KMS-11 (cell line): ENCODE measurements around the gene SEC61G.

Experiments
- H2AFZ ChIP-seq: fragments of 200-600 bp; sonication (generic); 2 replicates; pipeline ENCODE4 v1.6.1; 2016; ENCODE audit warnings: antibody characterized with exemption, mixed run types, low read depth
- H3K27ac ChIP-seq: fragments of 200-600 bp; sonication (generic); 2 replicates; pipeline ENCODE4 v1.6.1; 2016; ENCODE audit warnings: mild to moderate bottlenecking, mixed run types
- H3K27me3 ChIP-seq: fragments of 200-600 bp; sonication (generic); 2 replicates; pipeline ENCODE4 v1.6.1; 2017; ENCODE audit warnings: mild to moderate bottlenecking, low read depth, mixed run types, moderate library complexity; ENCODE audit not compliant: insufficient read depth
- H3K36me3 ChIP-seq: fragments of 200-600 bp; sonication (generic); 2 replicates; pipeline ENCODE4 v1.6.1; 2017; ENCODE audit warnings: mild to moderate bottlenecking, mixed run types; ENCODE audit not compliant: insufficient read depth
- H3K4me1 ChIP-seq: fragments of 200-600 bp; sonication (generic); 2 replicates; pipeline ENCODE4 v1.6.1; 2016; ENCODE audit warnings: mild to moderate bottlenecking, low read depth, mixed run types; ENCODE audit not compliant: poor library complexity, severe bottlenecking
- H3K4me2 ChIP-seq: fragments of 200-600 bp; sonication (generic); 2 replicates; pipeline ENCODE4 v1.7.0; 2016; ENCODE audit warnings: mild to moderate bottlenecking, mixed run types
- H3K4me3 ChIP-seq: fragments of 200-600 bp; sonication (generic); IDR thresholded peaks from 2 replicates; pipeline ENCODE4 v1.6.1; 2017; ENCODE audit warnings: low read depth, low read length, mixed read lengths; ENCODE audit not compliant: insufficient read depth
- H3K79me2 ChIP-seq: fragments of 200-600 bp; sonication (generic); 2 replicates; pipeline ENCODE4 v1.6.1; 2016; ENCODE audit warnings: low read depth, mixed run types; ENCODE audit not compliant: insufficient read depth
- H3K9ac ChIP-seq: fragments of 200-600 bp; sonication (generic); 2 replicates; pipeline ENCODE4 v1.6.1; 2016; ENCODE audit warnings: mild to moderate bottlenecking, mixed run types
- H4K20me1 ChIP-seq: fragments of 200-600 bp; sonication (generic); 2 replicates; pipeline ENCODE4 v1.6.1; 2016; ENCODE audit warnings: mild to moderate bottlenecking, mixed run types; ENCODE audit not compliant: insufficient read depth
- CTCF ChIP-seq: fragments of 200-600 bp; sonication (generic); conservative IDR thresholded peaks from 2 replicates; pipeline ENCODE4 v1.6.1; 2017; ENCODE audit warnings: low read depth, mild to moderate bottlenecking, antibody characterized with exemption, low read length, moderate library complexity, mixed read lengths

Gene SEC61G

GRCh38 chr7:54798530-54798929 is 39.5 kb upstream of the SEC61G start:
- Histone ChIP-seq H3K36me3 (no peaks in the 10 kb centered on the region), H2AFZ (no peak overlapping the region), H3K4me2 (no peak overlapping the region), H4K20me1 (no peaks in the 10 kb centered on the region), H3K27ac (no peak overlapping the region), H3K9ac (no peak overlapping the region), H3K79me2 (no peaks in the 10 kb centered on the region), H3K27me3 (no peaks in the 10 kb centered on the region), H3K4me3 (no peak overlapping the region), H3K4me1 (no peaks in the 10 kb centered on the region)
- TF ChIP-seq CTCF: no peak

- Histone ChIP-seq H3K4me2 (no peak overlapping the region), H3K4me3 (no peak overlapping the region), H2AFZ (no peak overlapping the region), H3K79me2 (no peaks in the 10 kb centered on the region), H3K36me3 (no peaks in the 10 kb centered on the region), H3K27ac (no peak overlapping the region), H3K27me3 (no peaks in the 10 kb centered on the region), H4K20me1 (no peaks in the 10 kb centered on the region), H3K4me1 (no peaks in the 10 kb centered on the region), H3K9ac (no peak overlapping the region)
- TF ChIP-seq CTCF: no peak
These were observed 37.8 kb upstream of the SEC61G start for GRCh38 chr7:54796853-54797252.

GRCh38 chr7:54796150-54796549 is 37.1 kb upstream of the SEC61G start:
- no peak for TF ChIP-seq CTCF
- H3K9ac ChIP-seq: no peak overlapping the region

GRCh38 chr7:54792383-54792782 is 33.4 kb upstream of the SEC61G start:
- no peaks in the 10 kb centered on the region for H3K79me2 ChIP-seq
- no peak overlapping the region for H3K4me3 ChIP-seq
- H3K9ac ChIP-seq: no peak overlapping the region
- no peaks in the 10 kb centered on the region for H3K27me3 ChIP-seq
- H2AFZ ChIP-seq: no peak overlapping the region
- no peaks in the 10 kb centered on the region for H3K36me3 ChIP-seq
- no peaks in the 10 kb centered on the region for H4K20me1 ChIP-seq
- TF ChIP-seq CTCF: no peak
- no peak overlapping the region for H3K4me2 ChIP-seq
- H3K27ac ChIP-seq: no peak overlapping the region
- no peaks in the 10 kb centered on the region for H3K4me1 ChIP-seq

More at GRCh38 chr7:54796150-54796549, 37.1 kb upstream of the SEC61G start:
- Histone ChIP-seq H3K4me2 (no peak overlapping the region), H4K20me1 (no peaks in the 10 kb centered on the region), H3K79me2 (no peaks in the 10 kb centered on the region), H3K27ac (no peak overlapping the region), H3K27me3 (no peaks in the 10 kb centered on the region), H3K4me1 (no peaks in the 10 kb centered on the region), H3K4me3 (no peak overlapping the region), H2AFZ (no peak overlapping the region), H3K36me3 (no peaks in the 10 kb centered on the region)
